ENCODE data around the gene TBX4.

The TBX4 gene

DNA sequence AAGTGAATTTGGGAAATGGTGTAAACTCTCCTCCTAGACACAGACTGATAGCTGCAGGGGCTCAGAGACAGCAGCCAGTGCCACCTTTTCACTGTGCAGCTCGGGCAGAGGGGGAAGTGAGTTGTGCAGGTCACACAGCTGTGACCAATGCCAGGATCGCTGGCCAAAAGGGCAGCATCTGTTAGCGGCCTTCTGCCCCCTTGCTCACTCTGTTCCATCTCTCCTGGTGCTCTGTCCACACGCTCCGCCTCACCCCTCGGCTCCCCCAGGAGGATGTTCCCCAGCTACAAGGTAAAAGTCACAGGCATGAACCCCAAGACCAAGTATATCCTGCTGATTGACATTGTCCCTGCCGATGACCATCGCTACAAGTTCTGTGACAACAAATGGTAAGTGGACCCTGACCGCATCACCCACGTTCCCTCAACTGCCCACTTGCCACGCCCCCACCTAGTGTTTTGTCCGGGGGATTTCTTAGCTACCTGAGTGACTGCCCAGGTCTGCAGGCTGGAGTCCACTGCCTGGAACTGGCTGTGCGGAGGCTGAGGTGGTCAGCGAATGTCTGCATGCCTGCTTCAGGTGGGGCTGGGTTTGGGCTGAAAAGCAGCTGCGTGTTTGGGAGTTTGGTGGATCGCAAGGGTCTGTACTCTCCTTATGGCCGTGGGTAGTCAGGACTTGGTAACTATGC, 13.5 kb downstream of the TBX4 start:
- H3K36me3 ChIP-seq (ENCODE audit: insufficient read depth, low read length) = no peaks in the 10 kb centered on the region
- H3K4me3 ChIP-seq (ENCODE audit: low read depth in 1 of 2, low read length in 2 of 2) = no peak overlapping the region
- no peaks in the 10 kb centered on the region for H3K9me3 ChIP-seq (ENCODE audit: low read length)
- H3K4me1 ChIP-seq (ENCODE audit: insufficient read depth, low read length) = peaks cover 10% of the 10 kb centered on the region
- H3K27ac ChIP-seq (ENCODE audit: low read depth, low read length) = no peak overlapping the region
- peaks cover 13 to 33% of the 10 kb centered on the region in 2 donors for H3K27me3 ChIP-seq (ENCODE audit: control insufficient read depth in 1 of 2, insufficient read depth in 2 of 2, low read length in 2 of 2)
- no peak overlapping the region for H3K9ac ChIP-seq (ENCODE audit: low read length)

DNA sequence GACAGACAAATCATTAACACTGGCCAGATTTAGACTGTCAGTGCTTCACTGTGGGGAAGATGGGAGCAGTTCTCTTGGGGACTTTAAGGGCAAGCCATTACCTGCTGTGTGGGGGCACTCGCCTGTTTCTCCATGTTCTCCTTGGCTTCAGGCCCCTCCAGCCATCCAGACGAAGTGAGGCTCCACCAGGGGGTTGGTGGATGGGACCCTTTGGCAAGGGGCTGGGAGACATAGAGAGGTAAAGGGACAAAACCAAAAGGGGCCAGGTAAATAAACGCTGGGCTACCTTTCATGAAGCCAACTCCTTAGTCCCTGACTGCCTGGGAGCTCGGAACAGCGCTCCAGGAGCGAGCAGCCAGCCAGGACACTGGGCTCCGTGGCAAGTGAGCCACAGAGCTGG, 14.0 kb downstream of the TBX4 start:
- Histone ChIP-seq H3K4me3 (ENCODE audit: low read depth in 1 of 2, low read length in 2 of 2) (no peak overlapping the region), H3K9me3 (ENCODE audit: low read length) (no peaks in the 10 kb centered on the region), H3K36me3 (ENCODE audit: insufficient read depth, low read length) (no peaks in the 10 kb centered on the region), H3K27ac (ENCODE audit: low read depth, low read length) (no peak overlapping the region), H3K4me1 (ENCODE audit: insufficient read depth, low read length) (peaks cover 10% of the 10 kb centered on the region), H3K9ac (ENCODE audit: low read length) (no peak overlapping the region), H3K27me3 (ENCODE audit: control insufficient read depth in 1 of 2, insufficient read depth in 2 of 2, low read length in 2 of 2) (peaks cover 8 to 30% of the 10 kb centered on the region in 2 donors)

DNA sequence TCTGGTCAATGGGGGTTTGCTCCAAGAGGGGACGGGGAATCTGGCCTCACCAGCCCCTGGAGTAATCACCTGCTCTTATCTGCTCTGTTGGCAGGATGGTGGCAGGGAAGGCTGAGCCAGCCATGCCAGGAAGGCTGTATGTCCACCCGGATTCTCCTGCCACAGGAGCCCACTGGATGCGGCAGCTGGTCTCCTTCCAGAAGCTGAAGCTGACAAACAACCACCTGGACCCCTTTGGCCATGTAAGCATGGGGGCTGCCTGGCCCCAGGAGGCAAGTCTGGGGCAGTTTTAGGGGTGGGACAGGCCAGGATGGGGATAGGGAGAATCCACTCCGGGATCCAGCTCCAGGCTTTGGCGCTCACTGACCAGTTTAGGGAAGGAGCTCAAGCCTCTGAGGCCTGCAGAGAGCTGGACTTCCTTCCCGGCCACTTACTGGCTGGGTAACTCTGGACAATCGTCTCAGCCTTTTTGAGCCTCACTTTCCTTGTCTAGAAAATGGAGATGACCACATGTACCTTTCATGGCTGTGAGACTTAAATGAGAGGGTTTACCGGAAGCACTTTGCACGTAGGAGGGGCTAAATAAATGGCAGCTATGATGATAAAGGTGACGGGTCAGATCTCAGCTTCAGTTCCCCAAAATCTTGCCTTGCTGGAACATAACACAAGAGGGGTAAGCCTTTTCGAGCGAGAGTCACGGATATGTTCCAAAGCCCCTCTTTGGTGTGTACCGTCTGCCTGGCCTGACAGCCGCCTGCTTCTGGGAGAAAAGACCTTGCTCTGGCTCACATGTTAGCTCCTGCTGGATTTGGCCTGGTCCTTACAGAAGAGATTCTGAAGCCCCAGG, 15.4 kb downstream of the TBX4 start:
- Histone ChIP-seq H3K9ac (ENCODE audit: low read length) (no peak overlapping the region), H3K36me3 (ENCODE audit: insufficient read depth, low read length) (no peaks in the 10 kb centered on the region), H3K4me3 (ENCODE audit: low read depth in 1 of 2, low read length in 2 of 2) (no peak overlapping the region), H3K27ac (ENCODE audit: low read depth, low read length) (no peak overlapping the region), H3K27me3 (ENCODE audit: control insufficient read depth in 1 of 2, insufficient read depth in 2 of 2, low read length in 2 of 2) (peaks cover 0 to 16% of the 10 kb centered on the region in 2 donors), H3K4me1 (ENCODE audit: insufficient read depth, low read length) (peaks cover 4% of the 10 kb centered on the region), H3K9me3 (ENCODE audit: low read length) (no peaks in the 10 kb centered on the region)

DNA sequence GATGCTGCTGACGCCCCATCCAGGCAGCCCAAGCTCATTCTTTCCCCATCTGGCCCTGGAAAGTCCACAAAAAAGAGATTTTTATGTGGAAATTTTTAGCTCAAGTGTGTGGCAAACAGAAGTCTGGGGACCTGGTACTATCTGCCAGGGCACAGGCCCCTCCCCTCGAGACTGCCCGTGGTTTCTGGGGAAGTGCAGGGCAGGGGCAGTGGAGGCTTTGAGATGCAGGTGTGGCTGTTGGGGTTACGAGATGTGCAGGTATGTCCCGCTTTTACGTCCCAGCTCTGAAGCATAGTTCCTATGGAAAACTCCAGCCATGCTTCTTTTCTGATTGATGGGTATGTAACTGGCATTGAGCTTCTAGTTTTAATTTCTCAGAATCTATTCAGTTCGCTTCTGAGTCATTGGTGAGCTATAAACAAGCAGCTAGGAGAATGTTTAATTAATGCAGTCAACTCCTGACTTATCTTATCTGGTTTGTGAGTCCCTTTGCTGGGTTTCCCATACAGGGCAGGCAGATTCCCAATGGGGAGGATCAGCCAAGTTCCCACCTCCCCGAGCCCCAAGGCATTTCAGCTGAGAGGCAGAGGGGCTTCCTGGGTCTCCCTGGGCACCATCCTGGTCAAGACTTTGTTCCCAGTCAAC, 16.2 kb downstream of the TBX4 start:
- H3K27me3 ChIP-seq (ENCODE audit: control insufficient read depth in 1 of 2, insufficient read depth in 2 of 2, low read length in 2 of 2) = peaks cover 0 to 9% of the 10 kb centered on the region in 2 donors
- H3K9ac ChIP-seq (ENCODE audit: low read length) = no peak overlapping the region
- H3K4me1 ChIP-seq (ENCODE audit: insufficient read depth, low read length) = peaks cover 4% of the 10 kb centered on the region
- H3K36me3 ChIP-seq (ENCODE audit: insufficient read depth, low read length) = no peaks in the 10 kb centered on the region
- H3K9me3 ChIP-seq (ENCODE audit: low read length) = no peaks in the 10 kb centered on the region
- H3K27ac ChIP-seq (ENCODE audit: low read depth, low read length) = no peak overlapping the region
- no peak overlapping the region for H3K4me3 ChIP-seq (ENCODE audit: low read depth in 1 of 2, low read length in 2 of 2)

DNA sequence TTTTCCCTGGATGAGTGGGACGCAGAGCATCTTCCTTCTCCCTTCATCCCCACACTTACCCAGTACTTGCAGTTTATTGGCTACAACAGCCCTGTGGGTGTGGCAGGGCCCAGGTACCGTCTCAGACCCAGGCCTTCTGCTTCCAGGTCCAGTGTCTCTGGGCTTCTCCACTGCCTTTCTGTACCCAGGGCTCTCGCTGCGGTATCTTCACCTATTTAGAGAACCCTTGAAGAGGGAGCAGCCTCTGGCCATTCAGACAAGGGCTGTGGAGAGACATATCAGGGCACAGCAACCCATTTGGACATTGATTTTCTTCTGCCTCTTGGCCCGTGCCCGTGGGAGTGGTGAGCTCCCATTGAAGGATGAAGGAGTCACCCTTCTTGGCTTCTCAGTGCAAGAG, 17.3 kb downstream of the TBX4 start:
- Histone ChIP-seq H3K27me3 (ENCODE audit: control insufficient read depth in 1 of 2, insufficient read depth in 2 of 2, low read length in 2 of 2) (peaks cover 0 to 5% of the 10 kb centered on the region in 2 donors), H3K36me3 (ENCODE audit: insufficient read depth, low read length) (no peaks in the 10 kb centered on the region), H3K27ac (ENCODE audit: low read depth, low read length) (no peak overlapping the region), H3K9me3 (ENCODE audit: low read length) (no peaks in the 10 kb centered on the region), H3K4me3 (ENCODE audit: low read depth in 1 of 2, low read length in 2 of 2) (no peak overlapping the region), H3K4me1 (ENCODE audit: insufficient read depth, low read length) (peaks cover 4% of the 10 kb centered on the region), H3K9ac (ENCODE audit: low read length) (no peak overlapping the region)

DNA sequence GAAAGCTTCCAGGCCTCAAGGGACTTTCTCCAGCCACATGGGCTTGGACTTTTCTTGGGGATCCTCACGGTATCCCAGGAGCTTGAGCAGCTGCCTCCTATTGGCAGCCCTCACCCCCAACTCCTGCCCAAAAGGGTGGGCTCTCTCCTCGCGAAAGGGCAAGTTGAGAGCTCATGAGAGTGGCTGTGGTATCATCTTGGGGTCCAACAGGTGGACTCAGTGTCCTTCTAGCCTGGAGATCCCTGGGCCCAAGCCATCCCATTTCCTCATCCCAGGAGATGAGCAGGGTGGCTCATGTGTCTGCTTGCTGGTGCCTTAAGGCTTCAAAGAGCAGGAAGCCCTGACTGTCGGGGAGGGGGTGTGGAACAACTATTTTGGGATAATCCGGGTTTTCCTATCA, 17.7 kb downstream of the TBX4 start:
- no peaks in the 10 kb centered on the region for H3K36me3 ChIP-seq (ENCODE audit: insufficient read depth, low read length)
- no peak overlapping the region for H3K9ac ChIP-seq (ENCODE audit: low read length)
- H3K4me1 ChIP-seq (ENCODE audit: insufficient read depth, low read length) = peaks cover 4% of the 10 kb centered on the region

DNA sequence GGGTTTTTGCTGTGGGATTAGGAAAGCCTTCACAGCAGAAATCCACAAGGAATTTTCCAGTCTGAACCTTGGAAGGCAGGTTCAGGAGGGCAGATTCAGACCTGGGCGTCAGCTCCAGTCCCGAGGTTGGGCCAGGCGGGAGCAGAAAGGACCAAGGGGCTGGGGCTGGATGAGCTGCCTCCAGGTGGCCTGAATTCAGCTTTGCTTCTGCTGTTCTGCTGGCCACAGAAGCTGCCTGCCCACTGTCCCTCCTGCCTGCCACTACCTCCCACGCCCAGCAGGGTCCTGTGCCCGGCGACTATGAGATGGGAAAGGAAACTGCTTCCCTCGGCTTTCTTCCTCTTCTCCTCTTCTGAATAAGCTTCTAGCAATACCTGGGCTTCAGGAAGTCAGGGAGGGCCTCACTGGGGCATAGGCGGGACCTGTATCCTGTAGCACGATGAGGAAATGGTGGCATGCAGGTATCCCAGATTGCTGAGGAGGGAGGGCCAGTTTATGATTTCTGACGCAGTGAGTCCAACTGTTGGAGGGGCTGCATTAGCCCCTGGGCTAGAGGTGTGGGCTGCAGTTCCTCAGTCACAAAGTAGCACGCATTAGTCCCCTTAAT, 18.4 kb downstream of the TBX4 start:
- Histone ChIP-seq H3K27ac (ENCODE audit: low read depth, low read length) (no peak overlapping the region), H3K36me3 (ENCODE audit: insufficient read depth, low read length) (no peaks in the 10 kb centered on the region), H3K9ac (ENCODE audit: low read length) (no peak overlapping the region), H3K4me1 (ENCODE audit: insufficient read depth, low read length) (peaks cover 4% of the 10 kb centered on the region), H3K9me3 (ENCODE audit: low read length) (no peaks in the 10 kb centered on the region), H3K4me3 (ENCODE audit: low read depth in 1 of 2, low read length in 2 of 2) (no peak overlapping the region), H3K27me3 (ENCODE audit: control insufficient read depth in 1 of 2, insufficient read depth in 2 of 2, low read length in 2 of 2) (peaks cover 0 to 5% of the 10 kb centered on the region in 2 donors)

More for the DNA sequence above, 17.7 kb downstream of the TBX4 start:
- no peak overlapping the region for H3K4me3 ChIP-seq (ENCODE audit: low read depth in 1 of 2, low read length in 2 of 2)
- H3K27me3 ChIP-seq (ENCODE audit: control insufficient read depth in 1 of 2, insufficient read depth in 2 of 2, low read length in 2 of 2) = peaks cover 0 to 5% of the 10 kb centered on the region in 2 donors
- no peak overlapping the region for H3K27ac ChIP-seq (ENCODE audit: low read depth, low read length)
- H3K9me3 ChIP-seq (ENCODE audit: low read length) = no peaks in the 10 kb centered on the region

DNA sequence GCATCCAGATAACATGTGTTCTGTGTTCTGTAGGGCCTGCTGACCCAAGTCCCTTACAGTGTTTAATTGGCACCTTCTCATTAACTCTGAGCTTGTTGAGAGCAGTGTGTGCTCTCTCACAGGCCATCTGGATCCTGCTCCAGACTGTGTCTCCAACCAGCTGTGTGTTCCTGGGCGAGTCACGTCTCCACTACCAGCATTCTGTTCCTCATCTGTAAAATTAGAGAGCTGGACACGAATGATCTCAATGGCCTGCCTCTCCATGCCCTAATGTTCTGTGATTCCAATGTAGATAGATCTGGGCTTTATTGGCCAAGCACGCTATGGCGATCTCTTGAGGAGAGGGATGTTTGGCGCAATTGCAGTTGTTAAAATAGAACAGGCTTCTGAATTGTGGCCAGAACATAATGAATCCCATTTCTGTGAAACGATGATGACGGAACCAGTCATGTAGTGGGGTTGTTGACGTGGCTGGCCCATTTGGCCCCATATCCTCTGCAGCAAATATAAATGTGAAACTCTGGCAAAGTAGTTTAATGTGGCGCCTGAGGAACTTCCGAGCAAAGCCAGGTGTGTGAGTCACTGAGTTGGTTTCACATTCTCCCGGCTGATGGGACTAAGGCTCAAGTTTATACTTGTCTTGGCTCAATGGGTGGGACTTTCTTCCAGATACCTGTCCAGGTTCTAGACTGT, 22.2 kb downstream of the TBX4 start:
- peaks cover 0 to 18% of the 10 kb centered on the region in 2 donors for H3K27me3 ChIP-seq (ENCODE audit: control insufficient read depth in 1 of 2, insufficient read depth in 2 of 2, low read length in 2 of 2)
- H3K4me1 ChIP-seq (ENCODE audit: insufficient read depth, low read length) = no peaks in the 10 kb centered on the region
- no peak overlapping the region for H3K27ac ChIP-seq (ENCODE audit: low read depth, low read length)
- H3K4me3 ChIP-seq (ENCODE audit: low read depth in 1 of 2, low read length in 2 of 2) = no peak overlapping the region
- no peaks in the 10 kb centered on the region for H3K36me3 ChIP-seq (ENCODE audit: insufficient read depth, low read length)
- no peak overlapping the region for H3K9ac ChIP-seq (ENCODE audit: low read length)
- H3K9me3 ChIP-seq (ENCODE audit: low read length) = no peaks in the 10 kb centered on the region

DNA sequence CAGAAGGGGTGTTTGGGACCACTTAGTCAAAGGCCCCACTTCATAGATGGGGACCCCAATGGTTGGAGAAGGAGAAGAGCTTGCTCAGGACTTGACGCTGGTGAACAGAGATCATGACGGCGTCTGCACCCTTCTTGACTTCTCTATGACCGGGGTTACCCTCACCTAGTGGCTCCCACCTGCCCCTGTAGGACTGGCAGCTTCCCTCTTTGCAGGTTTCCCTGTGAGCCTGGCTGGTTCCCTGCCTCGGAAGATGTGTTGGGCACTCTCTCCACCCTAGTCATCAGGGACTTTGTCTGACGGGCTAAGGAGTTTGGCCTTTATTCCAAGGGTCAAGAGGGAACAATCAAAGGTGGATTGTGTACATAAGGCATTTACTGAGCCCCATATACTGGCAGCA, 22.7 kb downstream of the TBX4 start:
- H3K27ac ChIP-seq (ENCODE audit: low read depth, low read length) = no peak overlapping the region

DNA sequence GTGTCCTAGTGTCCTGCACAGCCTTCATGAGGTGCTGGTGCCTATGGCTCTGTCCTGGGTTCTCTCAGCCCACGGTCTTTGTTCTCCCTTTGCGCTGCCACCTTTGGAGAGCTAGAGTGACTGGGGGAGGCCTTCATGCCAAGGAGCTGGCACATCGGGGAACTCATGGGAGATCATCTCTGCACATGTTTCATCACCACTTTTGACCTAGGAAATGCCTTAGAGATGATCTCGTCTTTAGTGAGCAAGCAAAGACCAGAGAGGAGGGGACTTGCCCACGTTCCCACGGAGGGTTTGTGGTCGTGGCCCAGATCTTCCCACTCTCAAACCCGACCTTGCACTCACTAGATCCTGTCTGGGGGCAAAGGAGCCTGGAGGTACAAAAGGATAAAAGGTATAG, 23.5 kb downstream of the TBX4 start:
- Histone ChIP-seq H3K9ac (ENCODE audit: low read length) (no peak overlapping the region), H3K27ac (ENCODE audit: low read depth, low read length) (no peak overlapping the region), H3K27me3 (ENCODE audit: control insufficient read depth in 1 of 2, insufficient read depth in 2 of 2, low read length in 2 of 2) (peaks cover 0 to 16% of the 10 kb centered on the region in 2 donors), H3K36me3 (ENCODE audit: insufficient read depth, low read length) (no peaks in the 10 kb centered on the region), H3K4me1 (ENCODE audit: insufficient read depth, low read length) (no peaks in the 10 kb centered on the region), H3K4me3 (ENCODE audit: low read depth in 1 of 2, low read length in 2 of 2) (no peak overlapping the region), H3K9me3 (ENCODE audit: low read length) (no peaks in the 10 kb centered on the region)

More for the DNA sequence above, 22.7 kb downstream of the TBX4 start:
- no peak overlapping the region for H3K9ac ChIP-seq (ENCODE audit: low read length)
- no peak overlapping the region for H3K4me3 ChIP-seq (ENCODE audit: low read depth in 1 of 2, low read length in 2 of 2)
- H3K36me3 ChIP-seq (ENCODE audit: insufficient read depth, low read length) = no peaks in the 10 kb centered on the region
- peaks cover 0 to 18% of the 10 kb centered on the region in 2 donors for H3K27me3 ChIP-seq (ENCODE audit: control insufficient read depth in 1 of 2, insufficient read depth in 2 of 2, low read length in 2 of 2)
- H3K4me1 ChIP-seq (ENCODE audit: insufficient read depth, low read length) = no peaks in the 10 kb centered on the region
- no peaks in the 10 kb centered on the region for H3K9me3 ChIP-seq (ENCODE audit: low read length)
